Activated T-cell treated with anti-CD3 and anti-CD28 coated beads for 1 hour (primary cell): ENCODE data around the gene COL5A1.
"Not testable (repeated sequence)": the region's sequence is repeated elsewhere in the genome, so short reads cannot be mapped to it uniquely, and the experiment has no call there.

ENCODE experiments used
- DNase-seq: peaks from one replicate; pipeline ENCODE4 v3.0.0-alpha.2; 2020; ENCODE audit warnings: low read depth

The COL5A1 gene

GRCh38 chr9:134657666-134658377 lies 16.2 kb downstream of the COL5A1 start:
- no peak for DNase-seq

- no peak for DNase-seq
Observed at GRCh38 chr9:134658378-134658955, 16.9 kb downstream of the COL5A1 start.

GRCh38 chr9:134659688-134660131 lies 18.1 kb downstream of the COL5A1 start:
- no peak for DNase-seq

- DNase-seq = no peak
Observed at GRCh38 chr9:134660407-134660806, 18.8 kb downstream of the COL5A1 start.

- no peak for DNase-seq
Observed at GRCh38 chr9:134661299-134661698, 19.7 kb downstream of the COL5A1 start.

GRCh38 chr9:134661791-134662142 lies 20.2 kb downstream of the COL5A1 start:
- no peak for DNase-seq

- DNase-seq = no peak
Observed at GRCh38 chr9:134662143-134662876, 20.7 kb downstream of the COL5A1 start.

GRCh38 chr9:134663084-134663483 lies 21.5 kb downstream of the COL5A1 start:
- DNase-seq = no peak

GRCh38 chr9:134663753-134664415 lies 22.3 kb downstream of the COL5A1 start:
- DNase-seq = no peak

GRCh38 chr9:134664446-134664845 lies 22.8 kb downstream of the COL5A1 start:
- no peak for DNase-seq

GRCh38 chr9:134666208-134666607 lies 24.6 kb downstream of the COL5A1 start:
- no peak for DNase-seq

GRCh38 chr9:134666831-134667230 lies 25.2 kb downstream of the COL5A1 start:
- DNase-seq = no peak

- DNase-seq = not testable (repeated sequence)
Observed at GRCh38 chr9:134668977-134669376, 27.4 kb downstream of the COL5A1 start.

- no peak for DNase-seq
Observed at GRCh38 chr9:134669399-134669955, 27.9 kb downstream of the COL5A1 start.

GRCh38 chr9:134670042-134670525 lies 28.5 kb downstream of the COL5A1 start:
- no peak for DNase-seq

GRCh38 chr9:134670851-134671281 lies 29.3 kb downstream of the COL5A1 start:
- no peak for DNase-seq

- DNase-seq = no peak
Observed at GRCh38 chr9:134671341-134672113, 29.9 kb downstream of the COL5A1 start.

- no peak for DNase-seq
Observed at GRCh38 chr9:134676361-134676760, 34.8 kb downstream of the COL5A1 start.

- DNase-seq = no peak
Observed at GRCh38 chr9:134676886-134677285, 35.3 kb downstream of the COL5A1 start.

- DNase-seq = no peak
Observed at GRCh38 chr9:134677743-134678142, 36.1 kb downstream of the COL5A1 start.

- no peak for DNase-seq
Observed at GRCh38 chr9:134678206-134678605, 36.6 kb downstream of the COL5A1 start.
